ENCODE data around the gene LBHD2.

The LBHD2 gene

GRCh38 chr14:103072595-103073366, 11.2 kb upstream of the LBHD2 start:
- Histone ChIP-seq H3K9me3 (ENCODE audit: control insufficient read depth, low read length) (no peaks in the 10 kb centered on the region), H3K18ac (ENCODE audit: low read depth in 1 of 2, low read length in 2 of 2) (no peak overlapping the region), H3K4me1 (ENCODE audit: control insufficient read depth, insufficient read depth, low read depth, low read length) (peaks cover 50% of the 10 kb centered on the region), H3K4me3 (ENCODE audit: insufficient read depth in 1 of 2, low read depth in 1 of 2, low read length in 2 of 2) (no peak overlapping the region), H2BK120ac (ENCODE audit: low read depth, low read length) (no peak overlapping the region), H3K9ac (ENCODE audit: low read length) (no peak overlapping the region), H4K8ac (ENCODE audit: low read length) (no peak overlapping the region), H3K4me2 (ENCODE audit: low read length, poor library complexity, severe bottlenecking) (peak overlapping the region; percentile 40), H3K36me3 (ENCODE audit: control insufficient read depth in 1 of 2, insufficient read depth in 2 of 2, low read depth in 1 of 2, low read length in 2 of 2) (no peaks in the 10 kb centered on the region), H3K23ac (ENCODE audit: low read length in 2 of 2) (no peak overlapping the region), H2AK5ac (ENCODE audit: low read length, severe bottlenecking) (peak overlapping the region; percentile 75), H2BK12ac (ENCODE audit: low read length in 2 of 2) (no peak overlapping the region), H3K79me1 (replicated peaks; ENCODE audit: low read length, poor library complexity, severe bottlenecking) (no peaks in the 10 kb centered on the region), H2AFZ (ENCODE audit: low read depth, low read length) (no peak overlapping the region), H2BK5ac (ENCODE audit: low read depth, low read length, poor library complexity, severe bottlenecking) (peak overlapping the region; percentile 60), H3K27me3 (ENCODE audit: control insufficient read depth in 1 of 2, insufficient read depth in 1 of 2, low read length in 2 of 2) (no peaks in the 10 kb centered on the region), H2BK15ac (ENCODE audit: low read depth, poor library complexity, severe bottlenecking) (no peak overlapping the region), H3K14ac (ENCODE audit: low read length in 2 of 2) (no peak overlapping the region), H4K91ac (ENCODE audit: low read length) (no peak overlapping the region), H3K4ac (ENCODE audit: low read depth in 1 of 2, low read length in 2 of 2) (no peak overlapping the region), H3K27ac (ENCODE audit: low read length, poor library complexity, severe bottlenecking) (peak overlapping the region; percentile 98)
- no peak for DNase-seq
- WGBS, result 78% methylated on average over 18 of the region's 21 CpGs

GRCh38 chr14:103073367-103073875, 10.6 kb upstream of the LBHD2 start:
- no peaks in the 10 kb centered on the region for H3K36me3 ChIP-seq (ENCODE audit: control insufficient read depth in 1 of 2, insufficient read depth in 2 of 2, low read depth in 1 of 2, low read length in 2 of 2)
- no peak overlapping the region for H3K4me3 ChIP-seq (ENCODE audit: insufficient read depth in 1 of 2, low read depth in 1 of 2, low read length in 2 of 2)
- H3K79me1 ChIP-seq (replicated peaks; ENCODE audit: low read length, poor library complexity, severe bottlenecking), result no peaks in the 10 kb centered on the region
- H3K4me1 ChIP-seq (ENCODE audit: control insufficient read depth, insufficient read depth, low read depth, low read length), result peaks cover 46% of the 10 kb centered on the region
- no peak overlapping the region for H2BK15ac ChIP-seq (ENCODE audit: low read depth, poor library complexity, severe bottlenecking)
- no peak overlapping the region for H3K14ac ChIP-seq (ENCODE audit: low read length in 2 of 2)
- no peaks in the 10 kb centered on the region for H3K27me3 ChIP-seq (ENCODE audit: control insufficient read depth in 1 of 2, insufficient read depth in 1 of 2, low read length in 2 of 2)
- H3K4me2 ChIP-seq (ENCODE audit: low read length, poor library complexity, severe bottlenecking), result peak overlapping the region; percentile 40
- H3K27ac ChIP-seq (ENCODE audit: low read length, poor library complexity, severe bottlenecking), result peak overlapping the region; percentile 98
- H3K9me3 ChIP-seq (ENCODE audit: control insufficient read depth, low read length), result no peaks in the 10 kb centered on the region
- no peak overlapping the region for H3K4ac ChIP-seq (ENCODE audit: low read depth in 1 of 2, low read length in 2 of 2)
- no peak overlapping the region for H4K8ac ChIP-seq (ENCODE audit: low read length)
- peak overlapping the region; percentile 6 for H2AK5ac ChIP-seq (ENCODE audit: low read length, severe bottlenecking)
- DNase-seq, result no peak
- 93% methylated on average over 14 of the region's 14 CpGs for WGBS
- no peak overlapping the region for H3K18ac ChIP-seq (ENCODE audit: low read depth in 1 of 2, low read length in 2 of 2)
- no peak overlapping the region for H2BK120ac ChIP-seq (ENCODE audit: low read depth, low read length)
- H4K91ac ChIP-seq (ENCODE audit: low read length), result no peak overlapping the region
- H2BK5ac ChIP-seq (ENCODE audit: low read depth, low read length, poor library complexity, severe bottlenecking), result peak overlapping the region; percentile 91
- no peak overlapping the region for H3K9ac ChIP-seq (ENCODE audit: low read length)
- H2BK12ac ChIP-seq (ENCODE audit: low read length in 2 of 2), result no peak overlapping the region
- H2AFZ ChIP-seq (ENCODE audit: low read depth, low read length), result no peak overlapping the region
- H3K23ac ChIP-seq (ENCODE audit: low read length in 2 of 2), result no peak overlapping the region

GRCh38 chr14:103073876-103074728, 9.9 kb upstream of the LBHD2 start:
- Histone ChIP-seq H3K9ac (ENCODE audit: low read length) (peak overlapping the region; percentile 77), H3K4me1 (ENCODE audit: control insufficient read depth, insufficient read depth, low read depth, low read length) (peaks cover 46% of the 10 kb centered on the region), H2AK5ac (ENCODE audit: low read length, severe bottlenecking) (peak overlapping the region; percentile 84), H4K8ac (ENCODE audit: low read length) (no peak overlapping the region), H4K91ac (ENCODE audit: low read length) (no peak overlapping the region), H3K4me2 (ENCODE audit: low read length, poor library complexity, severe bottlenecking) (peak overlapping the region; percentile 23), H2BK12ac (ENCODE audit: low read length in 2 of 2) (no peak overlapping the region), H3K79me1 (replicated peaks; ENCODE audit: low read length, poor library complexity, severe bottlenecking) (no peaks in the 10 kb centered on the region), H3K4ac (ENCODE audit: low read depth in 1 of 2, low read length in 2 of 2) (no peak overlapping the region), H2BK15ac (ENCODE audit: low read depth, poor library complexity, severe bottlenecking) (no peak overlapping the region), H3K27ac (ENCODE audit: low read length, poor library complexity, severe bottlenecking) (peak overlapping the region; percentile 98), H3K18ac (ENCODE audit: low read depth in 1 of 2, low read length in 2 of 2) (no peak overlapping the region), H3K36me3 (ENCODE audit: control insufficient read depth in 1 of 2, insufficient read depth in 2 of 2, low read depth in 1 of 2, low read length in 2 of 2) (no peaks in the 10 kb centered on the region), H3K9me3 (ENCODE audit: control insufficient read depth, low read length) (no peaks in the 10 kb centered on the region), H2AFZ (ENCODE audit: low read depth, low read length) (no peak overlapping the region), H3K14ac (ENCODE audit: low read length in 2 of 2) (no peak overlapping the region), H3K23ac (ENCODE audit: low read length in 2 of 2) (no peak overlapping the region), H2BK120ac (ENCODE audit: low read depth, low read length) (no peak overlapping the region), H3K27me3 (ENCODE audit: control insufficient read depth in 1 of 2, insufficient read depth in 1 of 2, low read length in 2 of 2) (peaks cover 0 to 5% of the 10 kb centered on the region in 2 experiments), H3K4me3 (ENCODE audit: insufficient read depth in 1 of 2, low read depth in 1 of 2, low read length in 2 of 2) (peak overlapping the region in 1 of 2 experiments; percentile 27), H2BK5ac (ENCODE audit: low read depth, low read length, poor library complexity, severe bottlenecking) (peak overlapping the region; percentile 91)
- DNase-seq, result no peak
- WGBS, result 77% methylated on average over 20 of the region's 21 CpGs

Measured in mesenchymal stem cell (in vitro differentiated cells and primary cell).